Measurements from ENCODE around the gene FANCD2. TPM values are rescaled to one million over a fixed set of nuclear protein-coding genes. Genes with fewer than 3 reads are reported as not detected.

The FANCD2 gene
- total RNA-seq, 1 experiment from 2014 or later = 74.9 TPM

DNA sequence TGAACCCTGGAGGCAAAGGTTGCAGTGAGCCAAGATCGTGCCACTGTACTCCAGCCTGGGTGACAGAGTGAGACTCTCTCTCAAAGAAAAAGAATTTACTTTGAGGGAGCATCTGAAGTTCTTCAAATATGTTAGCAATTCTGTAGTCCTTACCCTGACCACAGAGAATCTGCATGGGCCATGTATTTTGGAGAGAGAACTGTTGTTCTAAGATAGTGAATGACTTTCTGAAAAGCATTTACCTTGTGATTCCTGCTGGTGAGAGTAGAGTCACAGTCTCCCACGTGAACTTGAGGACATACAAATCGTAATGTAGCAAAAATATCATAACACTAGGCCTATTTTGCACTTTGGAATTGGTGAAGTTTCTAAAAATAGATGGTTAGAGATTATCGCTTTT lies 93.1 kb downstream of the FANCD2 start:
- Histone ChIP-seq H3K4ac (ENCODE audit: low read depth, low read length) (no peak overlapping the region), H2BK15ac (ENCODE audit: low read depth, low read length) (no peak overlapping the region), H4K20me1 (ENCODE audit: control insufficient read depth, insufficient read depth, insufficient read length) (no peaks in the 10 kb centered on the region), H3K79me2 (ENCODE audit: insufficient read depth, low read length) (peaks cover 15% of the 10 kb centered on the region; the same call in 1 of the 2 replicates), H3K18ac (ENCODE audit: insufficient read length, low read depth, low read length) (no peak overlapping the region), H3K9ac (ENCODE audit: extremely low read depth, insufficient read length, low read length) (no peak overlapping the region), H3K9me3 (ENCODE audit: control insufficient read depth, low read depth, low read length) (no peaks in the 10 kb centered on the region), H4K8ac (replicated peaks; ENCODE audit: insufficient read length, low read depth, low read length) (no peak overlapping the region), H2AFZ (ENCODE audit: low read length) (no peak overlapping the region), H2BK5ac (ENCODE audit: insufficient read length, low read length) (no peak overlapping the region), H3K14ac (ENCODE audit: insufficient read depth, low read length) (no peak overlapping the region), H3K27ac (ENCODE audit: insufficient read length, low read depth, low read length) (no peak overlapping the region), H4K5ac (ENCODE audit: insufficient read length, low read depth, low read length) (no peak overlapping the region), H3K23ac (ENCODE audit: insufficient read length, low read depth, low read length) (no peak overlapping the region), H2BK120ac (ENCODE audit: low read depth, low read length, poor library complexity, severe bottlenecking) (no peak overlapping the region), H3K79me1 (ENCODE audit: insufficient read depth, low read depth, low read length, poor library complexity, severe bottlenecking) (peaks cover 4% of the 10 kb centered on the region), H2AK5ac (ENCODE audit: insufficient read length, low read length) (no peak overlapping the region), H4K91ac (ENCODE audit: insufficient read length, low read depth, low read length) (no peak overlapping the region), H3K56ac (ENCODE audit: insufficient read length, low read depth, low read length) (no peak overlapping the region), H2BK12ac (ENCODE audit: insufficient read length, low read depth, low read length) (no peak overlapping the region), H3K4me2 (ENCODE audit: insufficient read depth, insufficient read length, low read length) (no peak overlapping the region), H2BK20ac (ENCODE audit: low read depth, low read length, poor library complexity, severe bottlenecking) (no peak overlapping the region), H3K27me3 (ENCODE audit: insufficient read depth, low read length) (no peaks in the 10 kb centered on the region), H3K23me2 (ENCODE audit: insufficient read length, low read depth, low read length, poor library complexity, severe bottlenecking) (peaks cover 6% of the 10 kb centered on the region), H3T11ph (ENCODE audit: low read length) (no peak overlapping the region), H3K4me1 (ENCODE audit: insufficient read depth, low read length) (no peaks in the 10 kb centered on the region)
- no peak overlapping the region for H3K27ac Mint-ChIP-seq
- no peak for DNase-seq
- TF ChIP-seq, protein P1, sequence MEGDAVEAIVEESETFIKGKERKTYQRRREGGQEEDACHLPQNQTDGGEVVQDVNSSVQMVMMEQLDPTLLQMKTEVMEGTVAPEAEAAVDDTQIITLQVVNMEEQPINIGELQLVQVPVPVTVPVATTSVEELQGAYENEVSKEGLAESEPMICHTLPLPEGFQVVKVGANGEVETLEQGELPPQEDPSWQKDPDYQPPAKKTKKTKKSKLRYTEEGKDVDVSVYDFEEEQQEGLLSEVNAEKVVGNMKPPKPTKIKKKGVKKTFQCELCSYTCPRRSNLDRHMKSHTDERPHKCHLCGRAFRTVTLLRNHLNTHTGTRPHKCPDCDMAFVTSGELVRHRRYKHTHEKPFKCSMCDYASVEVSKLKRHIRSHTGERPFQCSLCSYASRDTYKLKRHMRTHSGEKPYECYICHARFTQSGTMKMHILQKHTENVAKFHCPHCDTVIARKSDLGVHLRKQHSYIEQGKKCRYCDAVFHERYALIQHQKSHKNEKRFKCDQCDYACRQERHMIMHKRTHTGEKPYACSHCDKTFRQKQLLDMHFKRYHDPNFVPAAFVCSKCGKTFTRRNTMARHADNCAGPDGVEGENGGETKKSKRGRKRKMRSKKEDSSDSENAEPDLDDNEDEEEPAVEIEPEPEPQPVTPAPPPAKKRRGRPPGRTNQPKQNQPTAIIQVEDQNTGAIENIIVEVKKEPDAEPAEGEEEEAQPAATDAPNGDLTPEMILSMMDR (conservative IDR thresholded peaks at IDR 0.05) = no peak
- no CpG with 5 or more reads among the region's 4 CpGs for WGBS (ENCODE audit: extremely low coverage, insufficient read length, low lambda C conversion rate)
- H3K4me1 Mint-ChIP-seq = peaks cover 9 to 10% of the 10 kb centered on the region in 2 experiments
- H3K27me3 Mint-ChIP-seq (ENCODE audit: low read depth) = peaks cover 2% of the 10 kb centered on the region; the same call in 1 of the 2 replicates
- peaks cover 6 to 35% (median 25%) of the 10 kb centered on the region in 3 experiments; a peak in 6 of 7 replicates for H3K36me3 Mint-ChIP-seq (ENCODE audit: insufficient read depth in 1 of 3, low read depth in 3 of 3)
- no peak overlapping the region for H3K4me3 Mint-ChIP-seq
- H3K9me3 Mint-ChIP-seq = no peaks in the 10 kb centered on the region

Data from H9 (cell line).